ENCODE data around the gene JAK1.
A peak's percentile ranks its signal among the peaks of the same experiment; 100 is the strongest.

Gene JAK1

DNA sequence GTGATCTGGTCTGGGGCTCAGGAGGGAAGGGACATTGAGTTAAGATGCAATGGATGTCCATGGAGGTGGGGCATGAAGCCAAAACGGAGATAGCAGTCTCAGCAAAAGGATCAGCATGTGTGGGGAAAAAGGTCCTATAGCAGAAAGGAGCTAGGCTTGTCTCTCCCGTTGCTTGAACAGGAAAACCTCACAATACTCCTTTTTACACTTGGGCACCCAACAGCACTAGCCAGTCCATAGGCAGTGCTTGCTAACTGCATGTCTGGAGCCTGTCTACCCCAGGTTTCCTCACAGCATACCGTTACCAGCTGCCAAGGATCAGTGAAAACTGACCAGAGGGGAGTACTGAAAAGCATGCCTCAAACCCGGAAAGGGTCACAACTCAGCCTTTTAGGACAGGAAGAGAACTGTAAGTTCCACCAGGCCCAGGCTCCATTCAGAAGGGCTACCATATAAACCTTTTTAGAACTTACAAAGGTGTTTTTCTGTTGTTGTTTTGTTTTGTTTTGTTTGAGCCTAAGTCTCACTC lies 78.6 kb downstream of the JAK1 start:
- H3K9me3 ChIP-seq (ENCODE audit: insufficient read depth, low read length), result no peaks in the 10 kb centered on the region
- DNase-seq (ENCODE audit: low read depth, low spot score), result no peak
- peaks cover 6% of the 10 kb centered on the region for H3K36me3 ChIP-seq (ENCODE audit: insufficient read depth, insufficient read length, low read length)
- H3K4me3 ChIP-seq (ENCODE audit: insufficient read length, low read depth), result no peak overlapping the region
- H3K4me1 ChIP-seq (ENCODE audit: insufficient read depth, insufficient read length), result peaks cover 2% of the 10 kb centered on the region
- TF ChIP-seq YY1 (IDR thresholded peaks at IDR 0.05; ENCODE audit: insufficient read depth, insufficient read length) (no peak), SUZ12 (IDR thresholded peaks at IDR 0.05; ENCODE audit: extremely low read depth, insufficient read depth, insufficient read length) (no peak), ZNF274 (IDR thresholded peaks at IDR 0.05; ENCODE audit: low read depth, low read length) (no peak)
- no peak overlapping the region for H3K9ac ChIP-seq (ENCODE audit: insufficient read length, low read depth)
- H3K27me3 ChIP-seq (ENCODE audit: insufficient read depth, insufficient read length), result no peaks in the 10 kb centered on the region

DNA sequence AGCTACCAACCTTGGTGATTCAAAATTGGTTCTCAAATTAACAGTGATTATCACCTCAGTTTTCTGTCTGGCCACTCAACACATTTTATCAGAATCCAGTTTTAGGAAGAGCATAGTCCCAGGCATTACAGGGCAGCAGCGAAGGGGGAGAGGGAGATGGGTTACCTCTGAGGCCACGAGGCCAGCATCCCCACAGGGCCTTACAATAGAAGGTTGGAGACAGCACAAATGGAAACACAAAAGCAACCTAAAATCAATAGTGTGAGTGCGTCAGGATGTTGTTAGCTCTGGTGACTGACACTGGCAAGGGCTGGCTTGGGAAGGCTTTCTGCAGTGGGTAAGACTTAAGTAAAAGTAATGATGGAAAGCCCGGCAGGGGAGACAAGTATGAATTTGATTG lies 79.5 kb downstream of the JAK1 start:
- H3K9me3 ChIP-seq (ENCODE audit: insufficient read depth, low read length), result no peaks in the 10 kb centered on the region
- TF ChIP-seq YY1 (IDR thresholded peaks at IDR 0.05; ENCODE audit: insufficient read depth, insufficient read length) (no peak), ZNF274 (IDR thresholded peaks at IDR 0.05; ENCODE audit: low read depth, low read length) (no peak), SUZ12 (IDR thresholded peaks at IDR 0.05; ENCODE audit: extremely low read depth, insufficient read depth, insufficient read length) (no peak)

DNA sequence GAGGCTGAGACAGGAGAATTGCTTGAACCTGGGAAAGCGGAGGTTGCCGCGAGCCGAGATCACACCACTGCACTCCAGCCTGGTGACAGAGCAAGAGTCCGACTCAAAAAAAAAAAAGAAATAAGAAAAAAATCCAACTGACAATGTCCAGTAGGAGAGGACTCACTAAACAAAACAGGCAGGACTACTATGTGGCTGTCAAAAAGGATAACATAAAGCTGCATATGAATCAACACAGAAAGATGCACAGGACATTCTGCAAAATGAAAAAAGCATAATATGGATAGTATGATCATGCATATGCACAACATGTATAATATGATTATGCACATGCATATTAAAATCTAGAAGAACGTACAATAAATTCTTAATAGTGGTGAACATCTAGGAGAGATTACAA lies 80.7 kb downstream of the JAK1 start:
- Histone ChIP-seq H3K9ac (ENCODE audit: insufficient read length, low read depth) (no peak overlapping the region), H3K27me3 (ENCODE audit: insufficient read depth, insufficient read length) (no peaks in the 10 kb centered on the region), H3K4me1 (ENCODE audit: insufficient read depth, insufficient read length) (peaks cover 2% of the 10 kb centered on the region), H3K36me3 (ENCODE audit: insufficient read depth, insufficient read length, low read length) (peaks cover 12% of the 10 kb centered on the region), H3K4me3 (ENCODE audit: insufficient read length, low read depth) (no peak overlapping the region), H3K9me3 (ENCODE audit: insufficient read depth, low read length) (no peaks in the 10 kb centered on the region)
- DNase-seq (ENCODE audit: low read depth, low spot score), result no peak
- TF ChIP-seq ZNF274 (IDR thresholded peaks at IDR 0.05; ENCODE audit: low read depth, low read length) (no peak), SUZ12 (IDR thresholded peaks at IDR 0.05; ENCODE audit: extremely low read depth, insufficient read depth, insufficient read length) (no peak), YY1 (IDR thresholded peaks at IDR 0.05; ENCODE audit: insufficient read depth, insufficient read length) (no peak)

More for the DNA sequence above, 79.5 kb downstream of the JAK1 start:
- no peak overlapping the region for H3K9ac ChIP-seq (ENCODE audit: insufficient read length, low read depth)
- H3K4me1 ChIP-seq (ENCODE audit: insufficient read depth, insufficient read length), result peaks cover 2% of the 10 kb centered on the region
- H3K27me3 ChIP-seq (ENCODE audit: insufficient read depth, insufficient read length), result no peaks in the 10 kb centered on the region
- H3K36me3 ChIP-seq (ENCODE audit: insufficient read depth, insufficient read length, low read length), result peaks cover 10% of the 10 kb centered on the region
- peak; percentile 61 for DNase-seq (ENCODE audit: low read depth, low spot score)
- H3K4me3 ChIP-seq (ENCODE audit: insufficient read length, low read depth), result no peak overlapping the region

GRCh38 chr1:64884261-64885040 lies 81.9 kb downstream of the JAK1 start:
- Histone ChIP-seq H3K4me3 (ENCODE audit: insufficient read length, low read depth) (no peak overlapping the region), H3K9ac (ENCODE audit: insufficient read length, low read depth) (no peak overlapping the region), H3K27me3 (ENCODE audit: insufficient read depth, insufficient read length) (no peaks in the 10 kb centered on the region), H3K4me1 (ENCODE audit: insufficient read depth, insufficient read length) (peaks cover 2% of the 10 kb centered on the region), H3K36me3 (ENCODE audit: insufficient read depth, insufficient read length, low read length) (peaks cover 12% of the 10 kb centered on the region), H3K9me3 (ENCODE audit: insufficient read depth, low read length) (no peaks in the 10 kb centered on the region)
- DNase-seq (ENCODE audit: low read depth, low spot score), result no peak
- TF ChIP-seq YY1 (IDR thresholded peaks at IDR 0.05; ENCODE audit: insufficient read depth, insufficient read length) (no peak), ZNF274 (IDR thresholded peaks at IDR 0.05; ENCODE audit: low read depth, low read length) (no peak), SUZ12 (IDR thresholded peaks at IDR 0.05; ENCODE audit: extremely low read depth, insufficient read depth, insufficient read length) (no peak)

DNA sequence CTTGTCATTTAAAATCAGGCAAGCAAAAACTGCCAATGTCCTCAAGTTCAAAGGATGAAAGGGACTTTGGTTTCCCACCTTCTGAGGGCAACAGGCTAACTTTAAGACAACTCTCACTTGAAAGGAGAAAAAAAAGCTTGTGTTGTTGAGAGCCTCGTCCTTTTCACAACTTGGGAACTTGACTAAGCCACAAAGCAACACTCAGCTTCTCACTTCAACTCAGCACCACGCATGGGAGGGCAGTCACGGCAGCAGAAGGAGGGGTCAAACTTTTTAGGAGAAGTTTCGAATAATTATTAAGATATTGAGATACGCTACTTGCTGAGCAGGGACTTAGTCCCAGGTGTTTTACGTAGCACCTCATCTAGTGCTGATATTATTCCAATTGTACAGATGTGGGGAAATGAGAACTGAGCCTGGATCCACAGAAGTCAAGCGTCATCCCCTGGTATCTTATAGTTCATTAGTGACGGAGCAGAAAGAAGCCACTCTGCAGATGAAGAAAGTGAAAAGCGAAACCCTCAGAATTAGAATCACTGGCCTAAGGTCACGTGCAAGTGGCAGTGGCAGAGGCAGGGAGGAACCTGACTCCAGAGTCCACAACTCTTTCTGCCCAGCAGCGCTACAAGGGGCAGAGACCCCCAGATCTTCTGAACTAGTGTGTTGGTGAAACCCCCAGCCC lies 83.6 kb downstream of the JAK1 start:
- peaks cover 25% of the 10 kb centered on the region for H3K36me3 ChIP-seq (ENCODE audit: insufficient read depth, insufficient read length, low read length)
- H3K9ac ChIP-seq (ENCODE audit: insufficient read length, low read depth), result no peak overlapping the region
- H3K9me3 ChIP-seq (ENCODE audit: insufficient read depth, low read length), result no peaks in the 10 kb centered on the region
- H3K4me3 ChIP-seq (ENCODE audit: insufficient read length, low read depth), result no peak overlapping the region
- no peaks in the 10 kb centered on the region for H3K27me3 ChIP-seq (ENCODE audit: insufficient read depth, insufficient read length)
- DNase-seq (ENCODE audit: low read depth, low spot score), result no peak
- peaks cover 2% of the 10 kb centered on the region for H3K4me1 ChIP-seq (ENCODE audit: insufficient read depth, insufficient read length)
- TF ChIP-seq YY1 (IDR thresholded peaks at IDR 0.05; ENCODE audit: insufficient read depth, insufficient read length) (no peak), ZNF274 (IDR thresholded peaks at IDR 0.05; ENCODE audit: low read depth, low read length) (no peak), SUZ12 (IDR thresholded peaks at IDR 0.05; ENCODE audit: extremely low read depth, insufficient read depth, insufficient read length) (no peak)

GRCh38 chr1:64881281-64881680 lies 85.1 kb downstream of the JAK1 start:
- Histone ChIP-seq H3K9ac (ENCODE audit: insufficient read length, low read depth) (no peak overlapping the region), H3K36me3 (ENCODE audit: insufficient read depth, insufficient read length, low read length) (peaks cover 27% of the 10 kb centered on the region), H3K27me3 (ENCODE audit: insufficient read depth, insufficient read length) (no peaks in the 10 kb centered on the region), H3K4me1 (ENCODE audit: insufficient read depth, insufficient read length) (peaks cover 2% of the 10 kb centered on the region), H3K4me3 (ENCODE audit: insufficient read length, low read depth) (no peak overlapping the region), H3K9me3 (ENCODE audit: insufficient read depth, low read length) (no peaks in the 10 kb centered on the region)
- TF ChIP-seq YY1 (IDR thresholded peaks at IDR 0.05; ENCODE audit: insufficient read depth, insufficient read length), result no peak
- TF ChIP-seq ZNF274 (IDR thresholded peaks at IDR 0.05; ENCODE audit: low read depth, low read length), result no peak
- no peak for TF ChIP-seq SUZ12 (IDR thresholded peaks at IDR 0.05; ENCODE audit: extremely low read depth, insufficient read depth, insufficient read length)
- no peak for DNase-seq (ENCODE audit: low read depth, low spot score)

- H3K9ac ChIP-seq (ENCODE audit: insufficient read length, low read depth), result no peak overlapping the region
- H3K27me3 ChIP-seq (ENCODE audit: insufficient read depth, insufficient read length), result no peaks in the 10 kb centered on the region
- no peak for TF ChIP-seq YY1 (IDR thresholded peaks at IDR 0.05; ENCODE audit: insufficient read depth, insufficient read length)
- TF ChIP-seq ZNF274 (IDR thresholded peaks at IDR 0.05; ENCODE audit: low read depth, low read length), result no peak
- TF ChIP-seq SUZ12 (IDR thresholded peaks at IDR 0.05; ENCODE audit: extremely low read depth, insufficient read depth, insufficient read length), result no peak
- no peak for DNase-seq (ENCODE audit: low read depth, low spot score)
- peaks cover 2% of the 10 kb centered on the region for H3K4me1 ChIP-seq (ENCODE audit: insufficient read depth, insufficient read length)
- H3K4me3 ChIP-seq (ENCODE audit: insufficient read length, low read depth), result no peak overlapping the region
- H3K9me3 ChIP-seq (ENCODE audit: insufficient read depth, low read length), result no peaks in the 10 kb centered on the region
- H3K36me3 ChIP-seq (ENCODE audit: insufficient read depth, insufficient read length, low read length), result peaks cover 36% of the 10 kb centered on the region
Measured at GRCh38 chr1:64880449-64880848, 85.9 kb downstream of the JAK1 start.

Measured in NT2/D1 (cell line).